NCI-H82 treated with DMSO at 0.1 percent for 48 hours (cell line): ENCODE measurements around the gene MCL1.
"Not testable (repeated sequence)": the region's sequence is repeated elsewhere in the genome, so short reads cannot be mapped to it uniquely, and the experiment has no call there.

ENCODE experiments used
- DNase-seq: peaks from one replicate; lab custom pipeline; 2025; ENCODE audit not compliant: unreplicated experiment; lab: John Stamatoyannopoulos, UW

The MCL1 gene

DNA sequence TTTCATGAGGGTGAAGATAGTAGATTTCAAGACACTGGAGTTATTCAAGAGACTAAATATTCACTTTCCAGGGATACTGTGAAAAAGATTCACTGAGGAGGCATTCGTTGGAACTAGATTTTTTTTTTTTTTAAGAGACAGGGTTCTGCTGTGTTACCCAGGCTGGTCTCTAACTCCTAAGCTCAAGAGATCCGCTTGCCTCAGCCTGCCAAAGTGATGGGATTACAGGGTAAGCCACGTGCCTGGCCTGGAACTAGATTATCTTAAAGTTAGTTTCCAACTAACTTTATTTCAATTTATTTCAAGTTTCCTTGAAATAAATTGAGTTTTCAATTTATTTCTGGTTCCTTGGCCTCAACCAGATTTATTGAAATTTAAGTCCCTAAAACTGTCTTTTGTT, 24.3 kb upstream of the MCL1 start:
- DNase-seq, result peak; percentile 33

DNA sequence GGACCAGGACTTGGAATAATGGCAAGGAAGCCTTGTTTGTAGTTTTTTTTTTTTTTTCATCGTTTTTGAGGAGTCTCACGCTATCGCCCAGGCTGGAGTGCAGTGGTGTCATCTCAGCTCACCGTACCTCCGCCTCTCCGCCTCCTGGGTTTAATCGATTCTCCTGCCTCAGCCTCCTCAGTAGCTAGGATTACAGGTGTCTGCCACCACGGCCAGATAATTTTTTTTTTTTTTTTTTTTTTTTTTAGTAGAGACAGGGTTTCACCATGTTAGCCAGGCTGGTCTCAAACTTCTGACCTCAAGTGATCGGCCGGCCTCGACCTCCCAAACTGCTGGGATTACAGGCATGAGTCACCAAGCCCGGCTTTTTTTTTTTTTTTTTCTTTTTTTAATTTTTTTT, 23.0 kb upstream of the MCL1 start:
- not testable (repeated sequence) for DNase-seq

DNA sequence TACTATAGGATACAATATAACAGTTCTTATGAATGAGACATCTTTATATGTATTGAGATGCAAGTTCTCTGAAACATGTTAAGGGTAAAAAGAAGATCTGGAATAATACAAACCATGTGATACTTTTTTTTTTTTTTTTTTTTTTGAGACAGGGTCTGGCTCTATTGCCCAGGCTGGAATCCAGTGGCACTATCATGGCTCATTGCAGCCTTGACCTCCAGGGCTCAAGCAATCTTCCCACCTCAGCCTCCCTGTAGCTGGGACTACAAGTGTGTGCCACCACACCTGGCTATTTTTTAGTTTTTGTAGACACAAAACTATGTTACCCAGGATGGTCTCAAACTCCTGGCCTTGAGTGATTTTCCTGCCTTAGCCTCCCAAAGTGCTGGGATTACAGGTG, 22.1 kb upstream of the MCL1 start:
- no peak for DNase-seq

DNA sequence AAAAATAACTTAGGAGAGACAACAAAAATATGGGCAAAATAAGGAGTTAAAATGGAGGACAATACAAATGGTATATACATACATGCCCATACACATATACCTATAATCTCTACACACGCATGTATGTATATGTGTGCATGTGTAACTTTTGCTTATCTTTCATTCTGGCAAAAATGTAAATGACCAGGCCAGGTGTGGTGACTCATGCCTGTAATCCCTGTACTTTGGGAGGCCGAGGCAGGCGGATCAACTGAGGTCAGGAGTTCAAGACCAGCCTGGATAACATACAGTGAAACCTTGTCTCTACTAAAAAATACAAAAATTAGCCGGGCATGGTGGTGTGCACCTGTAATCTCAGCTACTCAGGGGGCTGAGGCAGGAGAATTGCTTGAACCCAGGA, 18.9 kb upstream of the MCL1 start:
- not testable (repeated sequence) for DNase-seq

DNA sequence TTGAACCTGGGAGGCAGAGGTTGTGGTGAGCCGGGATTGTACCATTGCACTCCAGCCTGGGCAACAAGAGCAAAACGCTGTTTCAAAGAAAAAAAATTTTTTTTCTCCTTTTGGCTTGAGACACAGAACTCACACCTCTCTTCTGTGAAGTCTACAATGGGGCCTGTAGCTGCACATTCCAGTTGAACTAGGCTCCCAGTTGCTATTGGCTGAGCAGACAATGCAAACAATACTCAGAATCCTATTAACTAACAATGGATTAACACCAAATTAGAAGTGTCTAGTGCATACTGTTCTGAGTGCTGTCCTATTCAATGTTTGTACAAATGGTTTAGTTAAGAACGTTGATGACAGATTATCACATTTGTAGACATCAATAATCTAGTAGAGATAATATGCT, 17.6 kb upstream of the MCL1 start:
- peak; percentile 30 for DNase-seq

DNA sequence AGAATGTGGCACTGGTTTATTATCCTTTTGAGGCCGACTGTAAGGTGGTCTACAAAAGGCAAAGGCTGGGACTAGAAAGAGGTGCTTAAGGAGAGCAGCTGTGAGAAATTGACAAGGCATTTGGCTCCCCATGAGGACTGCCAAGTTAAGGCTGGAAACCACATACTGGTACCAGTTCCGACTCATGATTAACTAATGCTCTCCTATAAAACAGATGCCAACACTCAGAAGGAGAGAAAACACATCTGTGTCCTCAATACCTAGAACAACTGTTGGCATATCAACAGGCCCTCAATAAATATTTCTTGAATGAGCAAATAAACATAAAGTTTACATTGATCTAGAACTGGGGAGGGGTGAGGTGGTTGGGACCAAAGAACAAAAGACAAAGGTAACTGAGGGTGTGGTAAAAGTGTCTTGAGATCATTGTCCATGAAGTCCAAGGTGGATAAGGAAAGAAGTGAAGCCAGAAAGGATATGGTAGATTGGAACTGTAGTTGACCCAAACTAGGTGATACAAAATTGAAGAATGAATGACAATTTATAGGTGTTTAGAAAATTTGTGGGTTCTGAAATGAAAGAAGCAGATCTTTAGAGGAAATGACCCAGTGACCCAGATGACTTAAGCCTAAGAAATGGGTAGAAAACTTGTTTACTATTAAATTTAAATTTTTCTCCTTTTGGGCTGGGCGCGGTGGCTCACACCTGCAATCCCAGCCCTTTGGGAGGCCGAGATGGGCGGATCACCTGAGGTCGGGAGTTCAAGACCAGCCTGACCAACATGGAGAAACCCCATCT, 16.9 kb upstream of the MCL1 start:
- no peak for DNase-seq

DNA sequence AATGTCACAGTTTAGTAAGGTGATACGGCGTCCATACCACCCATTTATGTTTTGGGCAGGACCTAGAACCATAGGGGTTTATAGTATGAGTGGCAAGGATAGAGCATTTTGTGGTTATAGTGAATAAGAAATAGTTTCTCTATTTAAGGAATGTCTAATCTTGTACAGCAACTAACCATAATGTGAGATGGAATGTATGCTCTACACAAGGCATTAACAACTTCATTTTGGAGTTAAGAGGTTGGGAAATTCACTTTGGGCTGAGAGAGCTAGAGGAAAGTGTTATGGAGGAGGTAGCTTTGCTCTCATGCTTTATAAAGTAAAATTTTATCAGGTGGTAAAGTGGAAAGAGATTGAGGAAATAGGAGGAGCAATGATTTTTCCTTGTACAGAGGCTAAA, 3.0 kb upstream of the MCL1 start:
- DNase-seq, result no peak

DNA sequence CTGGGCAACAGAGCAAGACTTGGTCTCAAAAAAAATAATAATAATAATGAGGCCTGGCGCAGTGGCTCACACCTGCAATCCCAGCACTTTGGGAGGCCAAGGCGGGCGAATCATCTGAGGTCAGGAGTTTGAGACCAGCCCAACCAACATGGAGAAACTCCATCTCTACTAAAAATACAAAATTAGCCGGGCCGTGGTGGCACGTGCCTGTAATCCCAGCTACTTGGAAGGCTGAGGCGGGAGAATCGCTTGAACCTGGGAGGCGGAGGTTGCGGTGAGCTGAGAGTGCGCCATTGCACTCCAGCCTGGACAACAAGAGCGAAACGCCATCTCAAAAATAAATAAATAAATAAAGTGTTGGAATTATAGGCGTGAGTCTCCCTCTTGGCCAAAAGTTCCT, 2.6 kb upstream of the MCL1 start:
- DNase-seq, result not testable (repeated sequence)

DNA sequence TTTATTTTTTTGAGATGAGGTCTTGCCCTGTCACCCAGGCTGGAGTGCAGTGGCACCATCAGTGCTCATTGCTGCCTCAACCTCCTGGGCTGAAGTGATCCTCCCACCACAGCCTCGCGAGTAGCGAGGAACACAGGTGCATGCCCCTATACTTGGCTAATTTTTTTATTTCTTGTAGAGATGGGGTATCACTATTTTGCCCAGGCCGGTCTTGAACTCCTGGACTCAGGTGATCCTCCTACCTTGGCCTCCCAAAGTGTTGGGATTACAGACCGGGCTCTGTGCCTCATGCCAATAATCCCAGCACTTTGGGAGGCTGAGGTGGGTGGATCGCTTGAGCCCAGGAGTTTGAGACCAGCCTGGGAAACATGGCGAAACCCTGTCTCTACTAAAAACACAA, 2.0 kb upstream of the MCL1 start:
- DNase-seq, result not testable (repeated sequence)

DNA sequence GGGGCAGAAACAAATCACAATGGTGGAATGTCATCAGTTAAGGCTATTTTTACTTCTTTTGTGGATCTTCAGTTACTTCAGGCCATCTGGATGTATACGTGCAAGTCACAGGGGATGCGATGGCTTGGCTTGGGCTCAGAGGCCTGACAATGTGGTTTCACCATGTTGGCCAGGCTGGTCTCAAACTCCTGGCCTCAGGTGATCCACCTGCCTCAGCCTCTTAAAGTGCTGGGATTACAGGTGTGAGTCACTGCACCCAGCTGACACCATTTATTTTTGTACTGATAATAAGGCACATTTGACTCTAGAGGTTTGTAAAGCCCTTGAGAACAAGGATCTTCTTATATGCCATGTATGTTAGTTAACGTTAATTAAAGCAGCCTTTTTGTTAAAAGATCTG, 1.6 kb upstream of the MCL1 start:
- DNase-seq, result not testable (repeated sequence)

DNA sequence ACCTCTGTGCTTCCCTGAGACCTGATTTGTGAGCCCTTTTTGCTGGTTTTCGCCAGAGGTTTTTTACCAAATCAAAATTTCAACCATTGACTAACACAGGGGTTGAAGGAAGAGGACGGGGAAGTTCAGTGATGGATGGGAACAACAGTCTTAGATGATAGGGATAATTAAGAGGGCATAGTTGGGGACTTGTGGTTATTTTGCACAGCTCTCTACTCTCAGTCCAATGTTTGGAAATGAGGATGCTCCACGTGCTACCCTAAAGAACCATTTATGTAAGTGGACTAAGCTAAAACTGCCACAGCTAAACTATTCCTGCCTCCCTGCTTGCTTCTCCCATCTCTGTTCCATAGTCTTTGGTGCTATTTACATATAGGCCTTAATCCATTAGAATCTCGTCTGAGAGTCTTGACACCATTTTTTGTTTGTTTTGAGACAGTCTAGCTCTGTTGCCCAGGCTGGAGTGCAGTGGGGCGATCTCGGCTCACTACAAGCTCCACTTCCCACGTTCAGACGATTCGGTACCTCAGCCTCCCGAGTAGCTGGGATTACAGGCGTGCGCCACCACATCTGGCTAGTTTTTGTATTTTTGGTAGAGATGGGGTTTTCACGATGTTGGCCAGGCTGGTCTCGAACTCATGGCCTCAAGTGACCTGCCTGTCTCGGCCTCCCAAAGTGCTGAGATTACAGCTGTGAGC, 684 bp upstream of the MCL1 start:
- DNase-seq, result no peak

DNA sequence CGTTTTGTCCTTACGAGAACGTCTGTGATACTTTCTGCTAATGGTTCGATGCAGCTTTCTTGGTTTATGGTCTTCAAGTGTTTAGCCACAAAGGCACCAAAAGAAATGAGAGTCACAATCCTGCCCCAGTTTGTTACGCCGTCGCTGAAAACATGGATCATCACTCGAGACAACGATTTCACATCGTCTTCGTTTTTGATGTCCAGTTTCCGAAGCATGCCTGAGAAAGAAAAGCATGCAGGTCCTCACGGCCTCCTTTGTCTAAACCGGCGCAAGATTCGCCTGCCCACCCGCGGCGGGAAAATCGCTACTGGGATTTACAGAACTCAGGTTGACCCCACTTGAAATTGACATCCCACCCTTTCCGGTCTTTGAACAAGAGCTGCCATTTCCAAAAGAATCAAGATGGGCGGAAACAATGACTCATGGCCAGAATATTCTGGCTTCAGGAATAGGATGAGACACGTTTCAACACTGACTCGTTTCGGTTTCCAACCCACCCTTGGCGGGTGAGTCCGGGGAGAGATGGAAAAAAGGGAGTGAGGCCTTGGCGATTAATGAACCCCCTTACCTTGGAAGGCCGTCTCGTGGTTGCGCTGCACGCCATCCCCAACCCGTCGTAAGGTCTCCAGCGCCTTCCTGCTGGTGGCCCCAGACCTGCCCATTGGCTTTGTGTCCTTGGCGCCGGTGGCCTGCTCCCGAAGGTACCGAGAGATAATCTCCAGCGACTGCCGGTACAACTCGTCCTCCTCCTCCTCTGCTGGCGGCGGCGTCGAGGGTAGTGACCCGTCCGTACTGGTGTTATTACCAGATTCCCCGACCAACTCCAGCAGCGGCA, 919 bp downstream of the MCL1 start:
- no peak for DNase-seq

DNA sequence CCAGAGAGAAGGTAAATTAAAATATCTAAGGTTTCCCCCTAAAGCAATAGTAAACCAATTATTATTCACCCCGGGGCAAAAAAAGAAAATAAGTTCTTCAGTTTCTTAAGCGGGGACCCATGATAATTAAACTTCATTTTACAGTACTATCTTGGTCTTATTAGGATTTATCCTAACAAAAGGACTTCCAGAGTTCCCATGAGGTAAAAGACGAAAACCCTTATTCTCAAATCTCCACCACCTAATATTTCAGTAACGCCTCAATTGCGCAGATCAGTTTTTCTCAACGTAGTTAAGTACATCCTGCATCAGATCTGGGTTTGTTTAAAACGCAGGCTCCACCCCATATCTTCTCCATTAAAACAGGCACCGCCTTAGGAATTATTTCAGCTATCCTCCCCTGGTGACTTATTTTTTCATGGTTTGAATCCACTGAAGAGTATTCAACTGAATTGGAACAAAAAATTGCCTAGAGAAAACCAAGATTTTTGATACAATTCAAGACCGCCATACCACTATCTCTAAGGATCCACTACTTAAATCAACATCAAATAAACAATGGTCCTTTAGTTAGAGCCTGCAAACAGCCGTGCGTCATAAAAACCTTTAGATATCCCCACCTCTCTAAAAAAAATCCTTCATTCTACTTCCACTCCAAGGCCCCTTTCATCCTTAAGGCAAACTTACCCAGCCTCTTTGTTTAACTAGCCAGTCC, 1.7 kb downstream of the MCL1 start:
- no peak for DNase-seq

DNA sequence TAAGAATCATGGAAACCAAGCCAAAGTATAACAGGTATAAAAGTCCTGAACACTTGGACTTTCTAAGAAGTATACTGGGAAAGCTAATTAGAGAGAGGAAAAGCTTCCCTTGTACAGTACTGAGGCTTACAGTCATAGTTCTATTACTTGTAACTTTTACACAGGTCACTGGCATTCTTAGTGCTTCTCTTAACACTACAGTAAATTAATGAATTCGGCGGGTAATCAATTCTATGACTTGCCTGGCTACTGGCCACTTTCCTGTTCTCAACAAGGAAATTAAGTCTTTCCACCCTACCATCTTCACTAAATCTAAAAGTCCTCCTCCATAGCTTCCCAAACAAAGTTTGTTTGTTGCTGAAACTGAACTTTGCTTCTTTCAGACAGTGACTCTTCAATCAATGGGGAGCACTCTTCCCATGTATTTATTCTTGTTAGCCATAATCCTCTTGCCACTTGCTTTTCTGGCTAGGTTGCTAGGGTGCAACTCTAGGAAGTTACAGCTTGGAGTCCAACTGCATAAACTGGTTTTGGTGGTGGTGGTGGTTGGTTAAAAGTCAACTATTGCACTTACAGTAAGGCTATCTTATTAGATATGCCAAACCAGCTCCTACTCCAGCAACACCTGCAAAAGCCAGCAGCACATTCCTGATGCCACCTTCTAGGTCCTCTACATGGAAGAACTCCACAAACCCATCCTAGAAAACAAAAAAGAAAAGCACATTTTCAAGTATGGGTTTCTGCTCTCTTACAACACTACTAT, 2.4 kb downstream of the MCL1 start:
- no peak for DNase-seq

DNA sequence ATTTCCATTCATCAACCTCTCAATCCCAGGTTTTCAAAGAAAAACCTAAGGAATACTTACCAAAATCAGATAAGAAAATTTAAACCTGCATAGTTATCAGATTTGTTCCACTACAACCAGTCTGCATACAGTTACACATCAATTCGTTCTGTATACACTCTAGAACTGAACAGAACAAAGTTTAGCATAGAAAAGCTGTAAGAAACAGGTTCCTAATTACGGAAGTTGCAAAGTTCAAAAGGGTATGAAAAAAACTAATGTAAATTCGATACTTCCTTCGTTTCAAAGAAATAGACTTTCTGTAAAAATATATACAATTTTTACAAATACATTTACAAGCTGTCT, 3.1 kb downstream of the MCL1 start:
- no peak for DNase-seq

DNA sequence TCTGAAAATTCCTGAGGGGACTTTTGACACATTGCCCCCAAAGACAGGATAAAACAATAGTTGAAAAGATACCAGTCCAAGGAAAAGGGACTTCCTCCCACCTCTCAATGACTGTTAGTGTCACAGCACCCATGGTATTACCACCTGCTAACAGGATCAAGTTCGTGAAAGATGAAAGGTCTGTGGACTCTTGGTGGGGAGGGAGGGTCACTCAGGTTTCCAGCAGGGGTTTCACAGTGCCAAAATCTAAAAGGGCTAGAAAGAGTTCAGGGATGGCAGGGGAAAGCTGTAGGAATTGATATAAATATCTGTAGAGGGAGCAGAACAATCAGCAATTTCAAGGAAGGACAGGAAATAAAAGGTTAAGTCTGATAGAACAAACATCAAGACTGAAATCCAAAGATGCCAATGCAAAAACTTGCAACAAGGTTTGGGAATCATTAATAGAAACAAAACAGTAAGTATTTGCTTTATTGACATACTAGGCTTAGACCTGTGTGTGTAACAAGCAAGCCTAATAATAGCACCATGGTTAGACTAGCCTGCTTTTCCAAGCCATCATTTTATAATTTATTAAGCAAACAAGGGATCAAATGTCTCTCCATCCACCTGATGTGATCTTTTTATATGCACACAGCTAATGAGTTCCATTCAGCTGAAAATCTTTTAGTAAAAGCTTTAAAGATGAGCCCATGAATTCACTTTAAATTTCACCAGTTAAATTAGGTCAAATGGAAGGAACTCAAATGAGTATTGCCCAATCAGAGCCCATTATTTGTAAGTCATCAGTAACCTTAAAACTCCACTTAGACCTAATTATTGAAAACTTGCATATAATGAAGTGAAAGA, 3.7 kb downstream of the MCL1 start:
- no peak for DNase-seq

DNA sequence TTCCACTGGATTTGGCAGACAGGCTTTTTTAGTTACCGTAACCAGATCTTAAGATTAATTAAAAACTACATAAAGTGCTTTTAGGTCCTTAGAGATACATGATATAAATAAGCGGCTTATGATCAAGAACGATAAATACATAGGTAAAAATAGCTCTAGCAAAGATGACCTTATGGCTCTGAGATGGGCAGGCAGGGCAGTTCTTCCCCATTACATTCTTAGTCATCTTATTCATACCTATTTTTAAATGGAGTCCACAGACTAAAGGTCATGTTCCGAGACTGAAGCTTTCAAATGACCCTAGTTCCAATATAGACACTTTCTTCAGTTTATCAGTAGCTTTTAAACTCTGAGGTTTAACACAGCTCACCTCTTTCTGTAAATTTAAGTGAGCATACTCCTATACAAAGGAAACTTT, 4.3 kb downstream of the MCL1 start:
- no peak for DNase-seq

DNA sequence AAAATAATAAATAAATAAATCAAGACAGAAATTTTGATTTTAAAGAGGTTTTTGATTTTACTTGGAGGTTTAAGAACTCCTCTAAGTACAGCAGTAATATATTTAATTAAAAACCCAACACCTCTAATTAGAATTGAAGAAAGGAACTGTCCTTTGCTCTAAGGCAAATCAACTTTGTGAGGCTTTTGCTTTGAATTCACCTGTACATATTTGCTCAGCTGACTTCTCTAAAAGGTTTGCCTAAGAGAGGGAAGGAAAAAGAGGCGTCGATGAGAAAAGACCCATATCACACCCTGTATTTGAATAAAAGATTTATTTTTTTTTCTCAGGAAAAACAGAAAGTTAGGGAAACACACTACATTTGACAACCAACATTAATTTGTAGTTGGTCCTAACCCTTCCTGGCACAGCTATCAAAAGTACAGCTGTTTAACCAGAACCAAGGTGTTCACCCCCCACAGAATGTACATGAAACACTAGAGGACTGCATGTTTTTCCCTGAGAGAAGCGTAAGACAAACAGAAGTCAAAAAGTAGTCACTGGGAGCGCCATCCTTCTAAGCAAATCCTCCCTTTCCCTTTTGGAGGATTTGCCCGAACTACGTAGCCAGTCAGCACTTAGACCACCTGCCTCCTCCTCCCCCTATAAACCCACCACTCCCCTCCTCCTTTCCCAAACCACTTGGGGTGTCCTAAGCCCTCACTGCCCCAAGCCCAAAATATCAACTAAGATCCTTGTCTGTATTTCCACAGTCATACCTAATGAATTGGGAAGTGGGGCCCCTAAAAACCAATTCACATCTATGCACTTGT, 4.9 kb downstream of the MCL1 start:
- DNase-seq, result no peak

DNA sequence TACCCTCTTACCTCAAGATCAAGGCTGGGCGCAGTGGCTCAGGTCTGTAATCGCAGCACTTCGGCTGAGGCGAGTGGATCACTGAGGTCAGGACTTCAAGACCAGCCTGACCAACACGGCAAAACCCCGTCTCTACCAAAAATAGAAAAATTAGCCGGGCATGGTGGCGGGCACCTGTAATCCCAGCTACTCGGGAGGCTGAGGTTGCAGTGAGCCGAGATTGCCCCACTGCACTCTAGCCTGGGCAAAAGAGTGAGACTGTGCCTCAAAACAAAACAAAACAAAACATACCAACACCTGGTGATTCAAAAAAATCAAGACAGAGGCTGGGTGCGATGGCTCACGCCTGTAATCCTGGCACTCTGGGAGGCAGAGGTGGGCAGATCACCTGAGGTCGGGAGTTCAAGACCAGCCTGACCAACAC, 5.8 kb downstream of the MCL1 start:
- DNase-seq, result not testable (repeated sequence)
